ENCODE measurements around the gene VSIG1.

VSIG1 gene

DNA sequence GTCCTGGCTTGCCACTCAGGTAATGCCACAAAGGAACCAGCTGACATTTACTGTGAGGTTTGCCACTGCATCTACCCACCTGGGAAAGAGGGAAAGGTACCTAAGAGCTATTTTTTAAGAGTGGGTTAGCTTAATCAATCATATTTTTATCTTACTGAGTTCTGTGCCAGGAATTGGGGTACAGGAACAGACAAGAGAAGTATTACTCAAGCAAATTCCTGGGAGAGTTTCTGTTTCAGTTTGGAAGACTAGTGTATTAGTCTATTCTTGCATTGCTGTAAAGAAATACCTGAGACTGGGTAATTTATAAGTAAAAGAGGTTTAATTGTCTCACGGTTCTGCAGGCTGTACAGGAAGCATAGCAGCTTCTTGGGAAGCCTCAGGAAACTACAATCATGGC lies 23.3 kb downstream of the VSIG1 start:
- no peak for DNase-seq

DNA sequence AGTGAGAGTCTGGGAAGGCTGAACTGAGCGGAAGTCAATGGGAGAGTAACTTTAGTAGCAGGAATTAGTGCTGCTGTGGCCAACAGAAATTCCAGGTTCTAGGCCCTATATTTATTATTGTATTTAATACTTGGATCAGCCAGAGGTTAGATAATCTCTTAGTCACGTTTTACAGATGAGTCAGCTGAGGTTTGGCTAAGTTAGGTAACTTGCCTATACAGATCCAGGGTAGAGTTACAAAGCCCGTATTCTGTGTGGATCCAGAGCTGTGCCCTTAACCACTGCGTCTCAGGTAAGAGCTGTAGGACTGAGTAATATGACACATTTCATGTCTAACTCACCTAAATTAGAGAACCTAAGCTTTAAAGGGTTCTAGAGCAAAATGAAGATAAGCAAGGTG lies 26.0 kb downstream of the VSIG1 start:
- no peak for DNase-seq

DNA sequence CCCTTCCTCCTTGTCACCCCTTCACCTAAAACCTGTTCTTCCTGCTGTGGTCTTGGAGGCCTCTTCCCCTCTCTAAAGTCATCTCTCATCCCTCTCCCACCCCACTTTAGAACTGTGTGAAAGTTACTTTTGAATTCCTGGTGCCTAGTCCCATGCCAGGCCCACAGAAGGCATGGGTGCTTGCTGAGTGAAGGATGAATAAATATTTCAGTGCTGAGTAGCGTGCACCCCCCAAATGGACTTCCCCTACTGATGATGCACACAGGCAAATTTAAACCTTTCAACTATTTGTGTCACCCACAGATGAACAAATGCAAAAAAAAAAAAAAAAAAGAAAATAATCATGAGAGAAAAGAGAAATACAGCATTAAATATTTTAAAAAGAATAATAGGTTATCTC lies 26.7 kb downstream of the VSIG1 start:
- DNase-seq, result no peak

DNA sequence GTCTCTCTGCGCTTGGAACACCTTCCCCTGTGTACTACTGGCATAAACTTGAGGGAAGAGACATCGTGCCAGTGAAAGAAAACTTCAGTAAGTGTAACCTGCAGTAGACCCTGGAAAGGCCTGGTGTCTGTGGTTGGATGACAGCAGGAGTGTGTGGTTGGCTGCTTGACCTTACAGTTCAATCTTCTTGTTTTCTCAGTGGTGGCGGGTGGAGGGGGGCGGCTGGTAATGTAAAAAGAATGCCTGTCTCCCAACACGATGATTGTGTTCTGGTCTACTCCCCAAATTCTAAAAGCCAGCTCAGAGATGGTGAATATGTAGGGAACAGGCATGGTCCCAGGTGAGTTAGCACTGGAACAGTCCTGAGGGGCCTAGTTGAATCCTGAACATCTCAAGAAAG lies 27.9 kb downstream of the VSIG1 start:
- no peak for DNase-seq

DNA sequence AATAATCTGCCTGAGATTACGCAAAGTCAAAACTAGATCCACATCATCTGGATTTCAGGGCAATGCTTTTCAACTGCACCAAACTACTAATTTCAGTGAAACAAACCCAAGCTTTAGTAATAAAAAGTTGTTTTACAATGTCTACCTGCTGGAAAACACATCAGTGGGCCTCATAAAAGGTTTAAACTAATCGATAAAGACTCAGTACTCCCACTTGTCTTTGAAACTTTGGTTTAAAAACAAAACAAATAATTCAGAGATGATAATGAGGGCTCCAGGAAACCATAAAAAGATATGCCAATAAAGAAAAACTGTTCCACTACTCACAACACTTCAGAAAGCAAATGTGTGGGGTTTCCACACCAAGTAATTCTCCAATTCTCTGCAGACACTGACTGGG lies 36.2 kb downstream of the VSIG1 start:
- DNase-seq, result no peak

DNA sequence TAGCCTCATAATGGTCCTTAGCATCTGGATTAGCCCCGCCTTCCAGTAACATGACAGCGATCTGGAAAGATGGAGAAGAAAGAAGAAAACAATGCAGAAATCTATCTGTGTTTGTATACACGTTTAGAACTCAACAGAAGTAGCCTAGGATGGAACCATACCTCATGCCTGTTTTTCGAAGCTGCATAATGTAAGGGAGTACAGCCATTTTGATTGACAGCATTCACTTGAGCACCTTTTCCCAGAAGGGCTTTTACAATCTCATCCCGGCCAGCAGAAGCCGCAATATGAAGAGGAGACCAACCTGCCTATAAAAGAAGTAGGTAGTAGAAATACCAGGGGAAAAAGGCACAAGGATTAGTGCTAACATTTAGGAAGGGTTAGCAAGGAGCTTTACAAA lies 42.9 kb downstream of the VSIG1 start:
- DNase-seq, result no peak

DNA sequence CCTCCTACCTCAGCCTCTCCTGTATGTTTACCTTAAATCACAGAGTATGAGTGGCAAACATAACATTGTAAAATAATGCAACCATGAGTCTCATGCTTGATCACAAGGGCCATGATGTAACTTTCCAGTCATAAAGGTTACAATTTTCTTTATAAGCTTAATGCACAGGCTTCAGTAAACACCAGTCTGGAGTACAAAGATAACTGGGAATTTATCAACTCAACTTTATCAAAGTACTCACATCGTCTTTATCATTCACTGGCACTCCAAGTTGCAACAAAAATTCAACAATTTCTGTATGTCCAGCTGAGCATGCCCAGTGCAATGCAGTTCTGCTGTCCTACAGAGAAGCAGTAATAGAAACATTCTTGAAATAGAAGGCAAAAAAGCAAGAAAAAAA lies 43.6 kb downstream of the VSIG1 start:
- no peak for DNase-seq

DNA sequence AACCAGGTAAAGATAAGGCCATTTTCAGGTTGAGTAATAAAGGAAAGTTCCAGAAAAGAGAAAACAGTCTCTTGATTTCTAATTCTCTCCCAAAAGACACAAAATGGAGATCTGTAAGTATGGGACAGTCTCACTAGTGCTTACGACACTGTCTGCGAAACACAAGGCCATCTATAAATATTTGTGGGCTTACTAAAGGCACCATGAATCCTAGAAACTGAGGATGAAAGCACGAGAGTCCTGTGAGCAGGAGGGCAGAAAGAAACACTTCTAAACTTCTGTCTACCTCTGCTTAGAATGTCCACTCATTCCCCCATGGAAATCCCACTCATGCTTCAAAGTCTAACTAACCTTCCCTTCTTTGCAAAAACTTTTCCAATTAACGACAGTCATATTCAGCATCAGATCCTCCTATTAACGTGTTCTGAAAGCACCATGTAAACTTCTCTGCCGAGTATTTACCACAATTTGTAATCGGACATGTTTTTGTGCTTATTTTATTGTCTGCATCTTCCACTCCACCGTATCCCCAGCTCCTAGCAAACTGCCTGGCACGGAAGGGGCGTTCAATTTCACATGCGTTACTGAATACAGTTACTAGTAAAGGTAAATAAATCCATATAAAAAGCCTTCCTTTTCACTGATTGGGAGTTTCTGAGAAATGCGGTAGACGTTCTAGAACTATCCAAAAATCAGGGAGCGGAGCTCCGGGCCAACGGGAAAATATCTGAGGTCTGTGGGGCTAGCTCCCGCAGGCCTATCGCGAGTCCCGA lies 45.8 kb downstream of the VSIG1 start:
- DNase-seq, result no peak

DNA sequence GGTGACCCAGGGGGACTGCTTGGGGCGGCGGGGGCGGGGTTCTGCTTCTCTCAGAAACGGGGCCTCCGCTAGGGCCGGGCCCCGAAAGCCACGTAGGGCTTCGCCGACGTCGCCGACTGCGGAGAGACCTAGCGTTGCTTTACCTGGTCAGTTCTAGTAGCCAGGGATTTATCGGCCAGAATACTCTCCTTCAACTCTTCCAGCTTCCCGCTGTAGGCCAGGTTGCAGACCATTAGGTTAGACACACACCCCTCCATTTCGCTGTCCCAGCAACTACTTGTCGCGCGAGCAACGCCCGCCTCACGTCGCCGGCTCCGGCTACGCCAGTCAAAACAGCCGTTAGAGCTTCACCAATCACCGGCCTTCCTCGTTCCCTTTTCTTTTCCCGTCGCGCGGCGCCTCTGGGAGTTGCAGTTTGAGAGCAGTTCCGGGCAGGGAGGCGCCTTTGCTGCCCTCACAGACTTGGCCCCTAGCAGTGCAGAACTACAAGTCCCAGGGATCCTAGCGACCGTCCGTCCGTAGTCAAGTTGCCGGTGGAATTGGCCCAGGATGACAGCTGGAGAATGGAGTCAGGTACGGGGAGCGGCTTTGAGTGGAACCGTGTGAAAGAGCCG lies 46.5 kb downstream of the VSIG1 start, which contains the start of the genes ATG4A and PSMD10:
Gene ATG4A (plus strand): TSS at position 515 of the 614 bp plus-strand sequence. CDS start 49 bp downstream, at position 564.
Gene PSMD10 (minus strand): TSS at position 279 of the 614 bp plus-strand sequence. CDS start 22 bp downstream, at position 257.
- DNase-seq, result peak; percentile 83

DNA sequence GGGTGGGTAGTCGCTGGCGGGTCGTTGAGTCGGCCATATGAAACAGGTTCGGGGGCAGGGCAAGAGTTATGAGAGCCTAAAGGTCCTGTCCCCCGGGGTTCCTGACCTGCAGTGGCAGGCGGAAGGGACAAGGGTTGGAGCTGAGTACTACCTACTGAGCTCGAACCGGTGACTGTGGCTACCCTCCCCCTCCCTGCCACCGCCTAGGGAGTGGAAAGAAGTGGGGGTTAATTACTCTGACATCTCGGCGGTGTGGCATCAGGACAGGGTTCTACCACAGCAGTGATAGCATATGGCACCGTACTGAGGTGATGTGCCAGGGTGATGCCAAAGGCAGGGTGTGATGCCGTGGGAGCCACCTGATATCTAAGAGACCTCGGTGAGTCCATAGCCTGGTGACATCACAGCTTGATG lies 47.0 kb downstream of the VSIG1 start:
- DNase-seq, result no peak

DNA sequence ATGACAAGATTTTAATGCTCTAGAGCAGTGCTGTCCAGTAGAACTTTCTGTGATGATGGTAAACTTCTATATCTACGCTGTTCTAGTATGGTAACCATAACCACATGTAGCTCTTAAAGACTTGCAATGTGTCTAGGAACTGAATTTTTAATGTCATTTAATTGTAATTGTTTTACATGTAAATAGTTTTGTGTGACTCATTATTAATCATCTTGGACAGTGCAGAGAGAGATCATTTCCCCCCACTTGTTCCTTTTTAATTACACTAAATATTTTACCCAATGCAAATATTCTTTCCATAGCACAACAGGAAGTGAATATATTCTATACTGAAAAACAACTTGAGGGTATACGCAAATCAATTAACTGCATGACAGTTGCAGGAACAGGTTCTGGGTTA lies 52.5 kb downstream of the VSIG1 start:
- DNase-seq, result no peak

DNA sequence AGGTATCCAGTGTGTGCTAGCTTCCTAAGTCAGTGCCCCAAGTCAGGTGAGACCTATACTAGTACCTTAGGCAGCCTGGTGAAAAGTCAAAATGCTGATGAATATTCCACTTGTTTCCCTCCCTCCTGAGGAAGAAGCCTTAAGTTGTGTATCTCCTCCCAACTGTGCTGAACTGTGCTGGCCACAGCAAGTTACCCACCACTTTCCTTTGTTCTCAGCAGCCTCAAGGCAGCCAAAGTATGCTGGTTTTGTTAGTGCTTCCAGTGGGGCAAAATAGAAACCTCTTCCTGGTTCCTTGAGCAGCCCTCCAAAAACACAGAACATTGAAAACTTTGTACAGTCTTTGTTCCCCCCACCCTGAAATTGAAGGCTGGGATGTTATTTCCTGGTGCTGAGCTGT lies 60.6 kb downstream of the VSIG1 start:
- no peak for DNase-seq

DNA sequence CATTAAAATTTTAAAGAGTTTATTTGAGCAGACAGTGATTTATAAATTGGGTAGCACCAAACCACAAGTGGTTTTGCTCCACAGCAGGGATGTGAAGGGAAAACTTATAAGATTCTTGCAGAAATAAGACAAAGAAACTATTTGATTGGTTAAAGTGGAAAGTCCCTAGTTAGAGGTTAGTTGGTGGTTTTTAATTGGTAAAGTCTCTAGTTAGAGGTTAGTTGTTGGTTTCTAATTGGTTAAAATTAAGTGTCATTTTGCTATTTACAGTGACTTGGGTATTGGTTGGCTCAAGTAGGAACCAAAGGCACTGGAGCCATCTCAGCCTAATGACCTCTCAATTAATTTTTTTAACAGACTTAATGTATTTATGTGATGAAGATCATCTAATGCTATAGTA lies 69.7 kb downstream of the VSIG1 start:
- no peak for DNase-seq

DNA sequence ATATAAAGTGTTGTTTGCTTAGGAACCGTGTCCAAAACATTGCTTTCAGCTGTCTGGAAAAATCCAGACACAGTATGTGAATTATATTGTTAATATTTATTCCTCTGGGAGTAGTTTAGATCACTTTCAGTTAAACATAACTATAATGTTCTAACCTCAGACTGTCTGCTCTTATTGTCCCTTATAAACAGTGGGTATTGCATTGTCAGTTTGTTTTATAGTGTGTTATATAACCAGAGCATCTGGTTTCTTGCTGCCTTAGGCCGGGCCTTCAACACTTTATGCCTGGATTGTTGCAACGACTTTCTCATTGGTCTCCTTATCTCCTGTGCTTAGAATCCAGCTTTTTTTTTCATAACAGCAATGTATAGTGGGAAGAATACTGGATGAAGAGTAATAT lies 73.1 kb downstream of the VSIG1 start:
- DNase-seq, result no peak

DNA sequence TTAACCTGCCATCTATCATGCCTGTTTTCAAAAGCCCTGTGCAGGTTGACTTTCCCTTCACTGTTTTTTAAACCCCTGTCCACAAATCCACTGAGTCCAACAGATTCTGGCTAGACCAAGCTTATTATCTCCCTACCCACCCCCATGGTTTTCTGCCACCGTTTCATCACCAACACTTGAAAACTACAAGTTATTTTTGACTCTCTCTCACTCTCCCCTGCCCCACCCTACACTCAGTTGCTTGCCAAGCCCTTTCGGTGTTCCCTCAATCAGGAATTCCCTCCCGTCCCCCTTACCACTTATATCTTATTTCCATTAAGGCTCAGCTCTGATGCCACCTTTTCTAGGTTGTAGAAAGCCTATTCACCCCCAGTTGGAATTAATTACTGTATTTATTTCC lies 76.4 kb downstream of the VSIG1 start:
- DNase-seq, result no peak

DNA sequence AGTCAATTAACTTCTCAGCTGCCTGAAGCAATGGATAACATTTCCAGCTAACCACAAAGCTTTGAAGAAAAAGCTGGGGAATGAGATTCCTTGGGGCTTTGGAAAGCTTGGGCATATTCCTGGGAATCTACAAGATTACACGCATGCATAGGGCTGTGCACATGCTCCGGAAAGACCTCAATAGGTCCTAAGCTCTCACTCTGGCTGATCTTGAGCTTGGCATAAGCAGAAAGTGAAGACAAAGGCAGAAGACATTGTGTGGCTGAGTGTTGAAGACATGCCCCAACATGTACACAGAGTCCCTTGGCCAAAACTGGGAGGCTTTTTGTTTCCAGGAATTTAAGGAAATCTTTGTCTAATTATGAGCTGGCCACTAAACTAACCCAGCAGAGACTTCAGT lies 77.9 kb downstream of the VSIG1 start:
- no peak for DNase-seq

DNA sequence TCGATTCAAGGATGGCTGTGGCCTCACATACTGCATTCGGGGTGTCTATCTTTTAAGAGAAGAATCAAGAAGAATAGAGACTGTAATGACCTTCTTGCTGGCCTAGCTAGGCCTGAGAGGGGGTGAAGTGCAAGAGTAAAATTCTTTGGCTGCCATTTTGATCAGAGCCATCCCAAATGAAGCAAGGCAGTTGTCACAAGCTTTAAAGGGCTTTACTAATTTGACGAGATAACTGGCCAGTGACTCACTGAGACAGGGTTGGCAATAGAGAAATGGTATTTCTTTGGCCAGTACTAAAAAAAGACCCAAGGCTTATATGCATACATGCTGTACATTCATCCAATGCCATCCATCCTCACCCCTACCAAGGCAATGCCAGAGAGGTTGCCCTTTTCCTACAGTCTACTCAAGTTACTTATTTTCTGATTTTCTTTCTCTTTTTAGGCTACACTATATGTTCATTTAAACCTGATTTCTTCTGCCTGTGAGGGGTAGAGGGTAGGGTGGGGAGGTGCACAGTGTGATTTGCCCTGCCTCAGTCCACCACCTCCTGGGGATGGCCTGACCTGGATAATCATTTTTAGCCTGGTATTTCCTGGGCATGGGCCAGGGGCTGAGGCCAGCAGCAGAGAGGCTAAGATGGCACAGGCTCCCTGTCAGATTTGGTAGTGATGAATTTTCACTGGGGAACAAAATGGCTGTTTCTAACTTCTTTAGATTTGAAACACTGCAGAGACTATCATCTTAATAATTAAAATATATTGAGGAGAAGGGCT lies 78.9 kb downstream of the VSIG1 start:
- DNase-seq, result no peak

DNA sequence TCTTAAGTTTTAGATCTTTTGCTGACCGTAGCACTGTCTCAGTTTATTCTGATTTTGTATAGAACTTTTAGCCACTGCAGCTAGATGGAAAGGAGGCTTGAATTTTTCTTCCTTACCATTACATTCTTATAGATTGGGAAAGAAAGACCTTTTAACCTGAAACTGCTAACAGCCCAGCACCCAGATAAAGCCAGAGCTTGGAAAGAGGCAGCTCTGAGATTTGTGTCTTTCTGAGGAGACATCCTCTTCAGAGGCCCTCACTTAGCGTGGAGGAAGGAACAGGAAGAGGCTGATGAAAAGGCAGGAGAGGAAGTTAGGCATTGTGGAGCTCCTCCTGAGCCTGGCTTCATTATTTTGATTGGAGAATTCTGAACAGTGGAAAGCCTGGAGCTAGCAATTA lies 81.8 kb downstream of the VSIG1 start:
- DNase-seq, result no peak

DNA sequence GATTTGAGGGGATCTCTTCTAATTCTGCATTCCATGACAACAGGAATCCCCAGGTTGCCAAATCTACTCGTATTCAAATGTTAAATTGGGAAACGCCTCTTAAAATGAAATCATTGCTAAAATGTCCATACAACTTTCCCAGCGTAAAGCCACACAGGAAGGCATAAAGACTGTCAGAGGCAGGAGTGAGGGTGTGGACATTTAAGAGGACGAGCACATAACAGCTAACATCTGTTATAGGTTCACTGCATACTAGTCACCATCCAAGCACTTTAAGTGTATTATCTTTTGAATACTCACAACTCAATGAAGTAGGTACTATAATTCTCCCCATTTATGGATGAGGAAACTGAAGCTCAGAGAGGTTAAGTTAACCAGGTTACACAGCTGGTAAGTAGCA lies 82.3 kb downstream of the VSIG1 start:
- DNase-seq, result no peak
